HT1080 (cell line): ENCODE results near the gene INTU. TPM values are rescaled to one million over a fixed set of nuclear protein-coding genes. Genes with fewer than 3 reads are reported as not detected.

Experiments used
- DNase-seq: peaks from one replicate; pipeline ENCODE4 v3.0.0-alpha.2; 2015; ENCODE audit warnings: low read depth
- total RNA-seq: library from RNA; depleted of rRNA; stranded (reverse); fragments of >200 nt; shearing (Covaris generic); gene quantifications from 2 replicates; pipeline ENCODE4 v1.2.3, GENCODE V29; 2014; rRNA removed

INTU gene
- total RNA-seq, 1 experiment from 2014 or later, result 1.00 TPM

DNA sequence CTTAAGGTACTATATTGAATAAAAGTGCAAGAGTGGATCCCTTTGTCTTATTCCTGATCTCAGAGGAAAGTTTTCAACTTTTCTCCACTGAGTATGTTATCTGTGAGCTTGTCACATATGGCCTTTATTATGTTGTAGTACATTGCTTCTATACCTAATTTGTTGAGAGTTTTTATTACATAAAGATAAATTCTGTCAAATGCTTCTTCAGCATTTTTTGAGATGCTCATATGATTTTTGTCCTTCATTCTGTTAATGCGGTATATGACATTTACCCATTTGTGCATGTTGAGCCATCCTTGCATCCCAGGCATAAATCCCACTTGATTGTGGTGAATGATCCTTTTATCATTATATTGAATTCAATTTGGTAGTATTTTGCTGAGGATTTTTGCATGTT is 108.5 kb downstream of the INTU start:
- DNase-seq, result no peak

DNA sequence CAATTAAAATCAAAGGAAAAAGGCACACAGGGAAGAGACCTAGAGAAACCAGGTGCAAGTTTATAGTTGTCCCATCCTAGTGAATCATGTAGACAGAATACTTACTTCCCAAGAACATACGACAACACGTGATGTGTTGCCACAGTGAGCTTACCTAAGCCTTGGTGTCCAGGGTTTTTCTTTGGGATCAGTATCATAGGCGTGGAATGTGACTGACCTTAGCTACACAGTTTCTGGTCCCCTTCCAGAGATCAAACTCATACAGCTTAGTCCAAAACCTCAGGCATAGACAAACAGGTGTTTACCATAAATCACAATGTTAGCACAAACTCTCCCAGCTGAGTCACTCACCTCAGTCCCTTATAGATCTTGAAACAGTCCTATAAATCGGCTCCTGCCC is 115.1 kb downstream of the INTU start:
- DNase-seq, result no peak

- DNase-seq, result no peak
Observed at GRCh38 chr4:127748957-127749356, 116.2 kb downstream of the INTU start.

DNA sequence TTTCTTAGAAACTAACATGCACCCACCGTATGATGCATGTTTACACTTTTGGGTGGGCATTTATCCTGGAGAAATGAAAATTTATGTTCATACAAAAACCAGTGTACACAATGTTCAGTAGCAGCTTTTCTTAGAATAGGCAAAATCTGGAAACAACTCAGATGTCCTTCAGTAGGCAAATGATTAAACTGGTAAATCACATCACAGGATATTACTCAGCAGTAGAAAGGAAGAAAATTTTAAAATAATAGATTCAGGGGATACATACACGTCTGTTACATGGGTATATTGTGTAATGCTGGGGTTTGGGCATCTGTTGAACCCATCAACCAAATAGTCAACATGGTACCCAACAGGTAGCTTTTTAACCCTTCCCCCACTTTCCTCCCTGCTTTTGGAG is 124.1 kb downstream of the INTU start:
- no peak for DNase-seq

GRCh38 chr4:127759228-127759820 is 126.6 kb downstream of the INTU start:
- DNase-seq, result no peak

GRCh38 chr4:127759893-127760292 is 127.1 kb downstream of the INTU start:
- peak; percentile 44 for DNase-seq

GRCh38 chr4:127771535-127772275 is 138.9 kb downstream of the INTU start:
- no peak for DNase-seq

DNA sequence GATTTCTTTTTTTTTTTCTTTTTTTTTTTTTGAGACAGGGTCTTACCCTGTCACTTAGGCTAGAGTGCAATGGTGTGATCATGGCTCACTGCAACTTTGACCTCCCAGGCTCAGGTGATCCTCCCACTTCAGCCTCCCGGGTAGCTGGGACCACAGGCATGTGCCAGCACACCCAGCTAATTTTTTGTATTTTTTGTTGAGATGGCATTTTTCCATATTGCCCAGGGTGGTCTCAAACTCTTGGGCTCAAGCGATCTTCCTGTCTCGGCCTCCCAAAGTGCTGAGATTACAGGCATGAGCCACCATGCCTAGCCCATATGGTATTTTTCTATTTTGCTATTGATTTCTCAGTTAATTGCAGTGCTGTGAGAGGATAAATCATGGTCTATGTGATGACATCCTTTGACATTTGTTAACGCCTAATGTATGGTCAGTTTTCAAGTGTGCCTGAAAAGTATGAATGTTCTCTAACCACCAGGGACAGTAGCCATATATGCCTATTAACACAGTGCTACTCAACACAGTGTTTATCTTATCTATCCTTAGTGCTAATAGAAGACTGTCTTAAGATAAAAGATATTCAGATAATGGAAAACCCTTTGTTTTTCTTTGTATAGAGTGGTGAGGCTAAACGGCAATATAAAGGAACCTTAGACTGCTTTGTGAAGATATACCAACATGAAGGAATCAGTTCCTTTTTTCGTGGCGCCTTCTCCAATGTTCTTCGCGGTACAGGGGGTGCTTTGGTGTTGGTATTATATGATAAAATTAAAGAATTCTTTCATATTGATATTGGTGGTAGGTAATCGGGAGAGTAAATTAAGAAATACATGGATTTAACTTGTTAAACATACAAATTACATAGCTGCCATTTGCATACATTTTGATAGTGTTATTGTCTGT is 140.3 kb downstream of the INTU start:
- DNase-seq, result no peak

GRCh38 chr4:127775843-127776242 is 143.1 kb downstream of the INTU start:
- DNase-seq, result no peak

Other genes with a start within 250 kb of the INTU start
- not detected in 2 replicates for gene SLC25A31, start 97.4 kb downstream of the INTU start, total RNA-seq
- 6.6 and 8.8 TPM in 2 replicates for gene HSPA4L, start 149.4 kb downstream of the INTU start, total RNA-seq
- gene PLK4, start 247.9 kb downstream of the INTU start, total RNA-seq, result 31.0 and 57.3 TPM in 2 replicates